Endothelial cell of umbilical vein (primary cell): ENCODE data around the gene GNG2. TPM values are rescaled to one million over a fixed set of nuclear protein-coding genes. Genes with fewer than 3 reads are reported as not detected.

ENCODE experiments used
- BruUV-seq: library from RNA; stranded (reverse); fragments of 400-500 nt; replicated peaks from 2 replicates; lab custom pipeline; 2021; lab: Mats Ljungman, UMichigan
- CTCF ChIA-PET: fragments of 300-600, 350-600 bp; sonication (Branson Sonifier 250); formaldehyde crosslinking; loops from one replicate; lab custom pipeline; 2021; ENCODE audit warnings: antibody characterized with exemption, inconsistent platforms; lab: Charles Lee
- POLR2A ChIA-PET: fragments of 300-600, 350-600 bp; sonication (Branson Sonifier 250); formaldehyde crosslinking; loops from one replicate; lab custom pipeline; 2021; ENCODE audit warnings: antibody characterized with exemption, inconsistent platforms; lab: Charles Lee
- DNase-seq: peaks from one replicate; pipeline ENCODE4 v3.0.0-alpha.2; 2011; ENCODE audit warnings: low read depth, low spot score
- FAIRE-seq: peaks from 2 replicates; lab custom pipeline; 2011; peaks lifted over from hg19 to GRCh38; lab: Jason Lieb, UNC
- H2AFZ ChIP-seq: 2 replicates; pipeline ENCODE4 v1.6.0; 2012; ENCODE audit warnings: low read depth, low read length, control low read depth, inconsistent platforms
- H3K27ac ChIP-seq: 2 replicates; pipeline ENCODE4 v1.5.1; 2011; ENCODE audit warnings: low read depth, mild to moderate bottlenecking, control low read depth, low read length, moderate library complexity; ENCODE audit not compliant: insufficient read depth
- H3K27me3 ChIP-seq, 2 experiments: 2 replicates each; pipeline versions ENCODE4 v1.6.0 to v1.6.1; 2011; ENCODE audit warnings: low read length in 2 of 2, mixed read lengths in 1 of 2; ENCODE audit not compliant: control insufficient read depth in 2 of 2, insufficient read depth in 2 of 2
- H3K36me3 ChIP-seq, 2 experiments: 2 replicates in 1 of 2; 3 replicates in 1 of 2; pipeline ENCODE4 v1.5.1; 2011; ENCODE audit warnings: low read length in 2 of 2, mild to moderate bottlenecking in 1 of 2, moderate library complexity in 1 of 2; ENCODE audit not compliant: control insufficient read depth in 2 of 2, insufficient read depth in 2 of 2; ENCODE audit errors: extremely low read depth in 1 of 2
- H3K4me1 ChIP-seq: 3 replicates; pipeline ENCODE4 v1.5.1; 2011; ENCODE audit warnings: mild to moderate bottlenecking, low read length; ENCODE audit not compliant: control insufficient read depth, insufficient read depth; ENCODE audit errors: extremely low read depth
- H3K4me2 ChIP-seq: 2 replicates; pipeline ENCODE4 v1.6.1; 2011; ENCODE audit warnings: low read length, control low read depth, mixed read lengths; ENCODE audit not compliant: insufficient read depth
- H3K4me3 ChIP-seq, 3 experiments: fragments of 200-600 bp in 1 of 3; sonication (generic), shearing (Covaris generic) in 1 of 3; replicated peaks in 1 of 3; 2 replicates each; pipeline ENCODE4 v1.5.1; 2011 to 2016; ENCODE audit warnings: control low read depth in 3 of 3, low read length in 3 of 3, mild to moderate bottlenecking in 2 of 3, inconsistent platforms in 1 of 3, low read depth in 1 of 3, moderate library complexity in 1 of 3; ENCODE audit not compliant: insufficient read depth in 1 of 3
- H3K79me2 ChIP-seq: 2 replicates; pipeline ENCODE4 v1.6.0; 2012; ENCODE audit warnings: low read length, inconsistent platforms; ENCODE audit not compliant: control insufficient read depth, insufficient read depth
- H3K9ac ChIP-seq: replicated peaks from 2 replicates; pipeline ENCODE3; 2011; ENCODE audit warnings: low read length, control low read depth; ENCODE audit not compliant: insufficient read depth; ENCODE audit errors: extremely low read depth
- H3K9me1 ChIP-seq: replicated peaks from 3 replicates; pipeline ENCODE4 v1.6.0; 2011; ENCODE audit warnings: mild to moderate bottlenecking, low read length; ENCODE audit not compliant: control insufficient read depth, insufficient read depth; ENCODE audit errors: extremely low read depth
- H3K9me3 ChIP-seq: replicated peaks from 2 replicates; pipeline ENCODE4 v1.5.1; 2012; ENCODE audit warnings: low read length, inconsistent platforms; ENCODE audit not compliant: control insufficient read depth, insufficient read depth
- H4K20me1 ChIP-seq: replicated peaks from 2 replicates; pipeline ENCODE3; 2011; ENCODE audit warnings: mild to moderate bottlenecking, low read length; ENCODE audit not compliant: control insufficient read depth, insufficient read depth; ENCODE audit errors: extremely low read depth
- EZH2 ChIP-seq: IDR thresholded peaks from 2 replicates; pipeline ENCODE4 v1.6.1; 2012; ENCODE audit warnings: borderline replicate concordance, low read depth, mild to moderate bottlenecking, moderate library complexity, low read length, inconsistent platforms; ENCODE audit not compliant: severe bottlenecking
- FOS ChIP-seq: IDR thresholded peaks from 2 replicates; pipeline ENCODE4 v1.6.1; 2011; ENCODE audit warnings: mild to moderate bottlenecking, low read length, moderate library complexity, borderline replicate concordance; ENCODE audit not compliant: insufficient read depth
- GATA2 ChIP-seq: IDR thresholded peaks from 2 replicates; pipeline ENCODE4 v1.7.0; 2011; ENCODE audit warnings: low read depth, mild to moderate bottlenecking, moderate library complexity, mixed read lengths, low read length; ENCODE audit not compliant: insufficient read length, insufficient read depth
- JUN ChIP-seq: IDR thresholded peaks from 2 replicates; pipeline ENCODE4 v1.6.1; 2011; ENCODE audit warnings: borderline replicate concordance, low read depth; ENCODE audit not compliant: insufficient read length, insufficient read depth
- MYC ChIP-seq: IDR thresholded peaks from one replicate; pipeline ENCODE4 v1.6.1; 2011; ENCODE audit warnings: mild to moderate bottlenecking, low read depth, low read length
- POLR2A ChIP-seq: IDR thresholded peaks from 2 replicates; pipeline ENCODE4 v1.6.1; 2012; ENCODE audit warnings: low read depth, mild to moderate bottlenecking, control low read depth, low read length
- POLR2AphosphoS5 ChIP-seq: IDR thresholded peaks from 2 replicates; pipeline ENCODE4 v1.6.1; 2012; ENCODE audit warnings: low read depth, mild to moderate bottlenecking, control low read depth, low read length, moderate library complexity; ENCODE audit not compliant: insufficient read depth
- dilution Hi-C: fragments of 300-500 bp; cut with MboI; formaldehyde crosslinking; loops from one replicate; pipeline ENCODE4 v1.15.0; 2019; ENCODE audit warnings: low sequenced_read_pairs; ENCODE audit not compliant: extremely low pct_ligation_motif_present
- intact Hi-C: fragments of 100-400 bp; cut with micrococcal nuclease; formaldehyde crosslinking; loops from one replicate; pipeline ENCODE4 v1.10.0; 2022
- polyA plus RNA-seq, 4 experiments: library from polyadenylated mRNA; depleted of rRNA in 3 of 4; stranded (reverse) in 3 of 4; unstranded in 1 of 4; fragments of >200 nt; gene quantifications; 2 replicates each; pipeline versions ENCODE4 v1.2.1 to v1.2.3, GENCODE V29; 2011 to 2012; ENCODE audit warnings: missing spikeins in 1 of 4
- total RNA-seq: library from RNA; stranded (reverse); gene quantifications from 2 replicates; pipeline ENCODE4 v1.2.3, GENCODE V29; 2021
- TF ChIP-seq, protein P1 (sequence below): IDR thresholded peaks from 2 replicates; pipeline ENCODE4 v1.6.1; 2011; ENCODE audit not compliant: insufficient read depth, insufficient read length
- TF ChIP-seq, protein P2 (sequence below), 2 donors: IDR thresholded peaks; 1 replicate in 1 of 2; 2 replicates in 1 of 2; pipeline ENCODE4 v1.5.1; 2011; ENCODE audit warnings: low read length in 2 of 2, mild to moderate bottlenecking in 2 of 2, moderate library complexity in 2 of 2, control low read depth in 1 of 2, inconsistent platforms in 1 of 2, low read depth in 1 of 2; ENCODE audit not compliant: insufficient read depth in 1 of 2; ENCODE audit errors: extremely low read depth in 1 of 2

GNG2 gene
- total and polyA plus RNA-seq, 2 donors (not counting 3 experiments of a cell fraction or from before 2014, with no cell fraction given) = not detected

DNA sequence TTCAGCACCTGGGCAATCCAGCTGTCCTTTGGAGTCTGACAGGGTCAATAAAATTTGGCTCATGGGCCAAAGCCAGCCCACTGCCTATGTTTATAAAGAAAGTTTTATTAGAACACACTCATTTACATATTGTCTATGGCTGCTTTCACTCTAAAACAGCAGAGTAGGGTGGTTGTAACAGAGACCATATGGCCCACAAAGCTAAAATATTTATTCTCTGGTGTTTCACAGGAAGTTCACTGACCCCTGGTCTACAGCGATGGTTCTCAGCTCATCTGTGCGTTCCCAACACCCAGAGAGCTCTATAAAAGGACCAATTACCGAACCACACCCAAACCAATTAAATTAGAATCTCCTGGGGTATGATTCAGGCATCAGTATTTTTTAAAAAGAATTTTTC is 91.2 kb downstream of the GNG2 start:
- H3K36me3 ChIP-seq = no peaks in the 10 kb centered on the region
- no peaks in the 10 kb centered on the region for H3K9me1 ChIP-seq
- no peaks in the 10 kb centered on the region for H3K9me3 ChIP-seq
- H3K79me2 ChIP-seq = no peaks in the 10 kb centered on the region
- intact Hi-C loops = no loop called here
- ChIA-PET CTCF (interaction anchor here (1.0 to 1.1 kb wide), 2 partner anchors 22 to 27 kb away, joined by 4 read pairs; no protein-coding TSS in a partner anchor), POLR2A (no interaction called here)
- DNase-seq = no peak
- H4K20me1 ChIP-seq = no peaks in the 10 kb centered on the region
- peaks cover 13 to 19% of the 10 kb centered on the region in 2 experiments for H3K27me3 ChIP-seq
- dilution Hi-C loops = no loop called here
- H3K27ac ChIP-seq = no peak overlapping the region
- no peak overlapping the region for H3K4me2 ChIP-seq
- TF ChIP-seq GATA2 (no peak), POLR2A (no peak), FOS (no peak), JUN (no peak), MYC (no peak), POLR2AphosphoS5 (no peak), EZH2 (no peak)
- TF ChIP-seq, protein P1, sequence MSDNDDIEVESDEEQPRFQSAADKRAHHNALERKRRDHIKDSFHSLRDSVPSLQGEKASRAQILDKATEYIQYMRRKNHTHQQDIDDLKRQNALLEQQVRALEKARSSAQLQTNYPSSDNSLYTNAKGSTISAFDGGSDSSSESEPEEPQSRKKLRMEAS = no peak
- TF ChIP-seq, protein P2, sequence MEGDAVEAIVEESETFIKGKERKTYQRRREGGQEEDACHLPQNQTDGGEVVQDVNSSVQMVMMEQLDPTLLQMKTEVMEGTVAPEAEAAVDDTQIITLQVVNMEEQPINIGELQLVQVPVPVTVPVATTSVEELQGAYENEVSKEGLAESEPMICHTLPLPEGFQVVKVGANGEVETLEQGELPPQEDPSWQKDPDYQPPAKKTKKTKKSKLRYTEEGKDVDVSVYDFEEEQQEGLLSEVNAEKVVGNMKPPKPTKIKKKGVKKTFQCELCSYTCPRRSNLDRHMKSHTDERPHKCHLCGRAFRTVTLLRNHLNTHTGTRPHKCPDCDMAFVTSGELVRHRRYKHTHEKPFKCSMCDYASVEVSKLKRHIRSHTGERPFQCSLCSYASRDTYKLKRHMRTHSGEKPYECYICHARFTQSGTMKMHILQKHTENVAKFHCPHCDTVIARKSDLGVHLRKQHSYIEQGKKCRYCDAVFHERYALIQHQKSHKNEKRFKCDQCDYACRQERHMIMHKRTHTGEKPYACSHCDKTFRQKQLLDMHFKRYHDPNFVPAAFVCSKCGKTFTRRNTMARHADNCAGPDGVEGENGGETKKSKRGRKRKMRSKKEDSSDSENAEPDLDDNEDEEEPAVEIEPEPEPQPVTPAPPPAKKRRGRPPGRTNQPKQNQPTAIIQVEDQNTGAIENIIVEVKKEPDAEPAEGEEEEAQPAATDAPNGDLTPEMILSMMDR (IDR thresholded peaks at IDR 0.05; ENCODE audit: extremely low read depth in 1 of 2, insufficient read depth in 1 of 2, low read depth in 1 of 2, low read length in 2 of 2) = no peak
- H3K9ac ChIP-seq = no peak overlapping the region
- FAIRE-seq = no peak
- H2AFZ ChIP-seq = no peak overlapping the region
- no peak overlapping the region for H3K4me3 ChIP-seq
- BruUV-seq = no TSS peak
- no peaks in the 10 kb centered on the region for H3K4me1 ChIP-seq
